ENCODE data around the gene GAB2.

Gene GAB2

GRCh38 chr11:78218707-78219492 lies 198.7 kb downstream of the GAB2 start:
- no peak for TF ChIP-seq CTCF (IDR thresholded peaks at IDR 0.05; ENCODE audit: unreplicated experiment in 3 of 3)
- no peak overlapping the region for H3K4me3 Mint-ChIP-seq
- H3K4me1 Mint-ChIP-seq: no peaks in the 10 kb centered on the region
- H3K27me3 Mint-ChIP-seq (ENCODE audit: low read depth): no peaks in the 10 kb centered on the region
- H3K27ac Mint-ChIP-seq: no peak overlapping the region
- peaks cover 44% of the 10 kb centered on the region for H3K36me3 Mint-ChIP-seq (ENCODE audit: low read depth)
- H3K9me3 Mint-ChIP-seq: no peaks in the 10 kb centered on the region

- H3K27me3 Mint-ChIP-seq (ENCODE audit: low read depth): no peaks in the 10 kb centered on the region
- H3K4me3 Mint-ChIP-seq: no peak overlapping the region
- no peaks in the 10 kb centered on the region for H3K9me3 Mint-ChIP-seq
- H3K36me3 Mint-ChIP-seq (ENCODE audit: low read depth): peaks cover 39% of the 10 kb centered on the region
- no peak for TF ChIP-seq CTCF (IDR thresholded peaks at IDR 0.05; ENCODE audit: unreplicated experiment in 3 of 3)
- H3K4me1 Mint-ChIP-seq: no peaks in the 10 kb centered on the region
- no peak overlapping the region for H3K27ac Mint-ChIP-seq
These were observed 199.7 kb downstream of the GAB2 start for GRCh38 chr11:78217650-78218541.

- Mint-ChIP-seq H3K27me3 (ENCODE audit: low read depth) (no peaks in the 10 kb centered on the region), H3K4me3 (no peak overlapping the region), H3K27ac (no peak overlapping the region), H3K36me3 (ENCODE audit: low read depth) (peaks cover 43% of the 10 kb centered on the region), H3K9me3 (no peaks in the 10 kb centered on the region), H3K4me1 (no peaks in the 10 kb centered on the region)
- no peak for TF ChIP-seq CTCF (IDR thresholded peaks at IDR 0.05; ENCODE audit: unreplicated experiment in 3 of 3)
These were observed 200.9 kb downstream of the GAB2 start for GRCh38 chr11:78216571-78217287.

GRCh38 chr11:78216021-78216420 lies 201.6 kb downstream of the GAB2 start:
- Mint-ChIP-seq H3K4me3 (no peak overlapping the region), H3K36me3 (ENCODE audit: low read depth) (peaks cover 43% of the 10 kb centered on the region), H3K27ac (no peak overlapping the region), H3K9me3 (no peaks in the 10 kb centered on the region), H3K4me1 (no peaks in the 10 kb centered on the region), H3K27me3 (ENCODE audit: low read depth) (no peaks in the 10 kb centered on the region)
- no peak for TF ChIP-seq CTCF (IDR thresholded peaks at IDR 0.05; ENCODE audit: unreplicated experiment in 3 of 3)

- no peaks in the 10 kb centered on the region for H3K9me3 Mint-ChIP-seq
- H3K36me3 Mint-ChIP-seq (ENCODE audit: low read depth): peaks cover 54% of the 10 kb centered on the region
- TF ChIP-seq CTCF (IDR thresholded peaks at IDR 0.05; ENCODE audit: unreplicated experiment in 3 of 3): no peak
- H3K4me1 Mint-ChIP-seq: no peaks in the 10 kb centered on the region
- H3K27ac Mint-ChIP-seq: no peak overlapping the region
- H3K27me3 Mint-ChIP-seq (ENCODE audit: low read depth): no peaks in the 10 kb centered on the region
- no peak overlapping the region for H3K4me3 Mint-ChIP-seq
These were observed 203.1 kb downstream of the GAB2 start for GRCh38 chr11:78214331-78215194.

All from nephron (organoid).